GM23248 (cell line): Measurements from ENCODE around the gene ISL2.

Experiments
- EZH2 ChIP-seq: fragments of 200-600 bp; sonication (generic); IDR thresholded peaks from 2 replicates; pipeline ENCODE4 v1.6.1; 2018; ENCODE audit warnings: antibody characterized with exemption, mild to moderate bottlenecking; ENCODE audit not compliant: insufficient read depth, poor library complexity, severe bottlenecking
- EZH2phosphoT487 ChIP-seq: fragments of 200-600 bp; sonication (generic); IDR thresholded peaks from 2 replicates; pipeline ENCODE4 v1.6.1; 2018; ENCODE audit warnings: antibody characterized with exemption, moderate library complexity, mild to moderate bottlenecking, low read depth; ENCODE audit not compliant: insufficient read depth

GRCh38 chr15:76336254-76337058 is at the start of gene ISL2:
- TF ChIP-seq EZH2 (no peak), EZH2phosphoT487 (no peak)
